Tibial nerve (tissue), 4 donors: ENCODE measurements around the gene PDZRN3.

Experiments used
- CTCF ChIP-seq, 5 experiments: fragments of 200-600 bp in 3 of 5; fragments of 450-650 bp in 2 of 5; sonication (generic) in 3 of 5; IDR thresholded peaks; one replicate each; pipeline ENCODE4 v1.5.1; 2016 to 2019; ENCODE audit warnings: antibody characterized with exemption in 5 of 5, mild to moderate bottlenecking in 3 of 5, moderate library complexity in 2 of 5
- EP300 ChIP-seq, 2 donors: sonication (generic); formaldehyde crosslinking; IDR thresholded peaks; one replicate each; pipeline ENCODE4 v1.6.1; 2017; ENCODE audit warnings: antibody characterized with exemption in 2 of 2, mild to moderate bottlenecking in 1 of 2
- POLR2A ChIP-seq, 2 donors: fragments of 450-650 bp; IDR thresholded peaks; one replicate each; pipeline ENCODE4 v1.6.1; 2017; ENCODE audit warnings: antibody characterized with exemption in 2 of 2, mild to moderate bottlenecking in 2 of 2, moderate library complexity in 2 of 2

- TF ChIP-seq CTCF (IDR thresholded peaks at IDR 0.05): no peak
- TF ChIP-seq EP300 (IDR thresholded peaks at IDR 0.05): no peak
- TF ChIP-seq POLR2A (IDR thresholded peaks at IDR 0.05): no peak
Observed at GRCh38 chr3:73485877-73486330, 138.8 kb downstream of the PDZRN3 start.
